HG03196 (cell line): Measurements from ENCODE around the gene SLC28A3.

Source experiments
- ATAC-seq: cut with Tn5 transposase; IDR thresholded peaks from one replicate; pipeline ENCODE4 v1.9.1; 2021; ENCODE audit not compliant: unreplicated experiment

The SLC28A3 gene

GRCh38 chr9:84339962-84340361 lies 596 bp downstream of the SLC28A3 start:
- no peak for ATAC-seq

- no peak for ATAC-seq
Observed at GRCh38 chr9:84339503-84339902, 1.1 kb downstream of the SLC28A3 start.

GRCh38 chr9:84338792-84339191 lies 1.8 kb downstream of the SLC28A3 start:
- ATAC-seq: no peak

GRCh38 chr9:84337252-84337651 lies 3.3 kb downstream of the SLC28A3 start:
- ATAC-seq: no peak

DNA sequence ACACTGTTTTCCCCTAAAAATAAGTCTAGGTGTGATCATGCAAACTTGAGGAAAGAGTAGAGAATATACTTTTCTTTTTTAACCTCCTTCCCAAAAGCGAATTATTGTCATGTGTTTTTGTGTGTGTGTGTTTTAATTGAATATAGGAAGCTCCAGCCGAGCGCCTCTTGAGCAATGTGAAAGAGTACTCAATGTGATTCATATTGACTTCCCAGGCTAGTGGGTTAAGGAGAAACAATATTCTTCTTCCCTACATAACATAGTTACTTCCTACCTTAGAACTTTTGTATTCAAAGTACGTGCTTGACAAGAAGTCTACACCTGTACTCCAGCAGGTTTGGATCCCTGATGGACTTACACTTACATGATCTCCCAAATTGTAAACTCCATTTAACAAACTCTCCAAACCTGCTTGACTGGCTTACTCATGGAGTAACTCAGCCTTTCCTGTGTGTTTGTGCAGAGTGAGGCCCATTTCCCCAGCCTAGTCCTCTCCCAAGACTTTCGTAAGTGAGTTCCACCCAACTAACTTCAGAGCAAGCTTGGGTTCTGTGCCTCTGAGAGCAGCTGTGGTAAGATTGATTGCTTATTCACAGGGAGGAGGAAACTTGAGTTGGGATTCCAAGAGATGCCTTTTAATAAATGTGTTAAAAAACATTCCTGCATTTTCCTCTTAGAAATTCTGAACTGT lies 9.3 kb downstream of the SLC28A3 start:
- no peak for ATAC-seq

- ATAC-seq: no peak
Observed at GRCh38 chr9:84330246-84330645, 10.3 kb downstream of the SLC28A3 start.

GRCh38 chr9:84327184-84327583 lies 13.4 kb downstream of the SLC28A3 start:
- no peak for ATAC-seq

GRCh38 chr9:84325347-84325973 lies 15.1 kb downstream of the SLC28A3 start:
- ATAC-seq: no peak

DNA sequence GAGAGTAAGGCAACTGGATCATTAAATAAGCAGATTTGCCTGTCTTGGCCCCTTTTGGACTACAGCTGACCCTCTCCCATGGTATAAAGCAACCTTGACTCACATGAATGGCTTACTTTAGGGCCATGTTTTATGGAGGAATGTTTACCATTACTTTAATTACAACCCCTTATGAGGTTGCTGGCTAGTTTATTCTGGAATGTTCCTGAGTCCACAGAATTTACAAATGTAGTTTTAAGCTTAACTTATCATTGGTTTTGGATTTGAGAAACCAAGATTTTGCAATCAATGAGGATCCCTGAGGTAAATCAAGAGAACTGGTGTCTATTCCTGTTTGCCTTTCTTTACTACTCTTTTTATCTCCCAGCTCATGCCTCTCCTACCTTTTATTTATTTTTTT lies 15.7 kb downstream of the SLC28A3 start:
- no peak for ATAC-seq

GRCh38 chr9:84323858-84324257 lies 16.7 kb downstream of the SLC28A3 start:
- ATAC-seq: no peak

- no peak for ATAC-seq
Observed at GRCh38 chr9:84322828-84323227, 17.7 kb downstream of the SLC28A3 start.

DNA sequence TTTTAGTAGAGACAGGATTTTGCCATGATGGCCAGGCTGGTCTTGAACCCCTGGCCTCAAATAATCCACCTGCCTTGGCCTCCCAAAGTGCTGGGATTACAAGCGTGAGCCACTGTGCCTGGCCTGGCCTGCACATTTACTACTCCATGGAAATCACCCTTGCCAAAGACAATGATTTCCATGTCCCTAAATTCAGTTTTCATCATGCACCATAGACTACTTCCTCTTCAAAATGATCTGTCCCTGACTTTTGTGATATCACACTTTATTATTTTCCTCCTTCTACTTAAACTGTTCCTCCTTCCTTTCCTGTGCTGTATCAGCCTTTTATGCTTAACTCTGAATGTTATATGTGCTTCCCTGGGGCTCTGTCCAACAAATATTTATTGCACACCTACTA lies 20.3 kb downstream of the SLC28A3 start:
- ATAC-seq: no peak

- no peak for ATAC-seq
Observed at GRCh38 chr9:84319632-84320031, 20.9 kb downstream of the SLC28A3 start.

DNA sequence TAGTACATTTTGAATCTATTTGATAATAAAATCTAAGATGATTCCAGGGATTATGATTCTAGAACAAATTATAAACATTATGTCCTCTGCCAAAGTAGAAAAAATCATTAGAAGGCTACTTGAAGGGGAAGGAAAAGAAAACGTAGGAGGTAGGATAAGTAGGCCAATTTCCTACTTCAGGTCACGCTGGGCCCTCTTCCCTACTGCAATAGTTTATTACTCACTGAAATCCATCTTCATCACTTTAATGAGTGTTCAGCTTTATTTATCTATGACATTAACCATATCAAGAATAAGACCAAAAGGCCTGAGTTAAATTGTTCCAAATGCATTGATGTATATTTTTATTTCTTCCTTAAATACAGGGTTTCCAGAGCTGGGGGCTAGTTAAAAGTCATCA lies 21.6 kb downstream of the SLC28A3 start:
- no peak for ATAC-seq

DNA sequence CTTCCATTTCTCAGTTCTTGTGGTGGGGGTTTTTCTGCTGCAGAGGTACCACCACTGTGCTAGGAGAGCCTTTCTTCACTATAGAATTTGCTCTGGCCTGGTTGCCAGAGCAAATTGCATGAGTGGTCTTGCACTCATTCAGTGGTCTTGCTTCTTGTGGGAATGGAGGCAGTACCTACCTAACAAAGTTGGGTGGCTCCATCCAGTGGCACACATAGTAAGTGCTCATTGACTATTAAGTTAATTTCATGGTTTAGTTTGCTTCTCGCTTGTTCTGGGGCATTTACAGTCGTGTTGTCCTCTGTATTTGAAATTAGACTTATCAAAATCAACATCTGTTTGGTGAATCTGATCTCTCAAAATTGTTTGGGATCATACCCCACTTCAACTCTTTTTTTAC lies 23.0 kb downstream of the SLC28A3 start:
- no peak for ATAC-seq

- ATAC-seq: no peak
Observed at GRCh38 chr9:84315278-84315877, 25.2 kb downstream of the SLC28A3 start.

- ATAC-seq: no peak
Observed at GRCh38 chr9:84314306-84314705, 26.3 kb downstream of the SLC28A3 start.

- no peak for ATAC-seq
Observed at GRCh38 chr9:84310883-84311282, 29.7 kb downstream of the SLC28A3 start.

GRCh38 chr9:84305497-84306131 lies 34.9 kb downstream of the SLC28A3 start:
- no peak for ATAC-seq

GRCh38 chr9:84304166-84304565 lies 36.4 kb downstream of the SLC28A3 start:
- no peak for ATAC-seq

GRCh38 chr9:84303061-84303460 lies 37.5 kb downstream of the SLC28A3 start:
- no peak for ATAC-seq

- ATAC-seq: no peak
Observed at GRCh38 chr9:84301851-84302250, 38.7 kb downstream of the SLC28A3 start.
